Motor neuron (in vitro differentiated cells): Measurements from ENCODE around the gene CORO1A. TPM values are rescaled to one million over a fixed set of nuclear protein-coding genes. Genes with fewer than 3 reads are reported as not detected.
A peak's percentile ranks its signal among the peaks of the same experiment; 100 is the strongest.

Experiments used
- ATAC-seq, 8 experiments: fragments of 200-7000 bp; cut with Tn5 transposase; replicated peaks in 6 of 8; 2 replicates each; pipeline ENCODE4 v1.8.0; 2021; ENCODE audit warnings: mild to moderate bottlenecking in 8 of 8, moderate library complexity in 8 of 8
- H3K27ac ChIP-seq, 2 donors: fragments of 250-450 bp; sonication (Bioruptor Pico); 2 replicates each; pipeline ENCODE4 v1.9.0; 2021; ENCODE audit warnings: antibody characterized with exemption in 2 of 2, mild to moderate bottlenecking in 2 of 2, moderate library complexity in 1 of 2
- H3K4me1 ChIP-seq, 2 donors: fragments of 250-450 bp; sonication (Bioruptor Pico); replicated peaks in 1 of 2; 2 replicates each; pipeline ENCODE4 v1.6.1; 2021; ENCODE audit warnings: antibody characterized with exemption in 2 of 2, mild to moderate bottlenecking in 2 of 2, moderate library complexity in 1 of 2
- H3K4me3 ChIP-seq, 5 donors: fragments of 250-450 bp; sonication (Bioruptor Pico); 2 replicates each; pipeline ENCODE4 v1.9.0; 2021; ENCODE audit warnings: antibody characterized with exemption in 5 of 5, mild to moderate bottlenecking in 5 of 5, moderate library complexity in 4 of 5
- WGBS, 10 experiments: fragments of 450-650 bp; shearing (Covaris generic); methylation state at CpG; one replicate each; pipeline ENCODE4 v1.0.0; 2022; 5-methylcytosine and 5-hydroxymethylcytosine counted together
- in situ Hi-C, 9 experiments: fragments of 400-800 bp; cut with MboI; loops; one replicate each; pipeline ENCODE4 v1.15.0; 2021; ENCODE audit warnings: low sequenced_read_pairs in 9 of 9, low pct_unique_long_range_greater_than_20kb in 2 of 9; ENCODE audit not compliant: unreplicated experiment in 9 of 9
- total RNA-seq, 8 experiments: library from RNA; unstranded; fragments of 300-600 nt; gene quantifications; 2 replicates each; pipeline versions ENCODE4 v1.2.3 to v1.2.4, GENCODE V29; 2022

The CORO1A gene
- 10 to 100 TPM in 4 of 8 experiments, 1 to 10 TPM in 4; 1.3 to 19.9 (median 9.9) TPM for total RNA-seq

- in situ Hi-C loops: no loop called here
- Histone ChIP-seq H3K4me3 (peak within 1 kb of the TSS; percentile 46 to 83 (median 50)), H3K4me1 (peaks cover 11 to 17% of the 10 kb centered on the region in 2 donors), H3K27ac (peak within 1 kb of the TSS; percentile 44 to 62)
- WGBS, 10 experiments: no CpG with 5 or more reads among the region's 81 CpGs
- ATAC-seq: peak; percentile 90 to 96 (median 94)
Measured at GRCh38 chr16:30183233-30184095, at the start of gene CORO1A. CORO1A (plus strand) TSS chr16:30183602; CDS start chr16:30185210, 1,608 bp downstream.

- in situ Hi-C loops: no loop called here
- H3K4me3 ChIP-seq: no peak overlapping the region
- H3K27ac ChIP-seq: no peak overlapping the region
- no peaks in the 10 kb centered on the region for H3K4me1 ChIP-seq
- ATAC-seq: no peak
- 69 to 96% (median 87%) methylated on average over 2 to 11 of the region's 11 CpGs for WGBS, 10 experiments
Measured at GRCh38 chr16:30136971-30137605, 46.3 kb upstream of the CORO1A start.

- peak in 4 of 8 experiments; percentile 44 to 90 (median 74) for ATAC-seq
- Histone ChIP-seq H3K4me1 (no peaks in the 10 kb centered on the region), H3K27ac (no peak overlapping the region), H3K4me3 (no peak overlapping the region)
- in situ Hi-C loops: no loop called here
- WGBS, 10 experiments: 17 to 83% (median 60%) methylated on average over 1 to 6 of the region's 8 CpGs; no CpG with 5 or more reads in 5 of the 10 experiments
Measured at GRCh38 chr16:30137897-30138296, 45.5 kb upstream of the CORO1A start.

DNA sequence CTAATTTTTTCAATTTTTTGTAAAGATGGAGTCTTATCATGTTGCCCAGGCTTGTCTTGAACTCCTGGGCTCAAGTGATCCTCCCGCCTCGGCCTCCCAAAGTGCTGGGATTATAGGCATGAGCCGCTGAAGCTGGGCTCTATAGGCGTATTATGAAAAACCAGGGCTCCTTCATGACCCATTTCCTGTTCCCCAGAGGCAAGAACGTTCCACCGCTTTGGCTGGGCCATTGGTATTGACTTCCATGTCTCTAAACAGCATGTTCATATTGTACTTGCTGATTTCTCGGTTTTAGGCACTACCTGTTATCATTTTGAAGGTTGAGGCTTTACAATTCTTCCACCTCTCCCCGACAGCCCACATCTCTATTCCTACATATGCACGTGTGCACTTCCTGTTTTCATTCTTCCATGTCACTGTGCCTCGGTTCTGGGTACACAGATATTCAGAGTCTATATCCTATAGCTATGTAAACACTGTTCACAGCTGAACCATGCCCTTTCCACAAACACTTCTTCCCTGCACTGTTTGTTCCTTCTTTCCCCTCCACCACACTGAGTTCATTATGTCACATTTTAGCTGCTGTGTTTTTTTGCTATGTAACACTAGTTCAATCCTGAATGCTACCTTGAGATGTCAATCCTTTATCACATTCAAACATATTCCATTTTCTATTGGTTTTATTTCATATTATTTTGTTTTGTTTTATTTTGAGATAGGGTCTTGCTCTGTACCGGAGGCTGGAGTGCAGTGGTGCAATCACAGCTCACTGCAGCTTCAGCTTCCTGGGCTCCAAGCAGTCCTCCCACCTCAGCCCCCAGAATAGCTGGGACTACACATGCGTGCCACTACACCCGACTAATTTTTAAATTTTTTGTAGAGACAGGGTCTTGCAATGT lies 43.6 kb upstream of the CORO1A start:
- no peaks in the 10 kb centered on the region for H3K4me1 ChIP-seq
- in situ Hi-C loops: no loop called here
- H3K4me3 ChIP-seq: no peak overlapping the region
- WGBS, 10 experiments: 43 to 100% (median 73%) methylated on average over 1 to 10 of the region's 13 CpGs
- no peak for ATAC-seq
- H3K27ac ChIP-seq: no peak overlapping the region

- no peak for ATAC-seq
- H3K4me3 ChIP-seq: no peak overlapping the region
- H3K4me1 ChIP-seq: no peaks in the 10 kb centered on the region
- H3K27ac ChIP-seq: no peak overlapping the region
- WGBS, 10 experiments: 90% methylated on average over 2 of the region's 2 CpGs; no CpG with 5 or more reads in 9 of the 10 experiments
- in situ Hi-C loops: no loop called here
Measured at GRCh38 chr16:30141750-30142149, 41.7 kb upstream of the CORO1A start.

DNA sequence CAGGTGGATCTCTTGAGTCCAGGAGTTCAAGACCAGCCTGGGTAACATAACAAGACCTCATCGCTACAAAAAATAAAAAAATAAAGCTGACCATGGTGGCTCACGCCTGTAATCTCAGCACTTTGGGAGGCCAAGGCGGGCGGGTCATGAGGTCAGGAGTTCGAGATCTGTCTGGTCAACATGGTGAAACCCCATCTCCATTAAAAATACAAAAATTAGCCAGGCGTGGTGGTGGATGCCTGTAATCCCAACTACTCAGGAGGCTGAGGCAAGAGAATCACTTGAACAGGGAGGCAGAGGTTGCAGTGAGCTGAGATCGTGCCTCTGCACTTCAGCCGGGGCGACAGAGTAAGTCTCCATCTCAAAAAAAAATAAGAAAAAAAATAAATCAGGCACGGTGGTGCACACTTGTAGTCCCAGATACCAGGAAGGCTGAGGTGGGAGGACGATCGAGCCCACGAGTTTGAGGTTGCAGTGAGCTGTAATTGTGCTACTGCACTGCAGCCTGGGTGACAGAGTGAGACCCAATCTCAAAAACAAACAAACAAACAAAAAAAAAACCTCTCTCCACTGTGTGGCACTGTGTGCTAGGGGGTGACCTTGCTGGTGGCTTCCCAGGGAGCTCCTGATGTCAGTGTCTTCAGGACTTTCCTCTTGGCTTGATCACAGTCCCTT lies 40.6 kb upstream of the CORO1A start:
- Histone ChIP-seq H3K4me1 (no peaks in the 10 kb centered on the region), H3K4me3 (no peak overlapping the region), H3K27ac (no peak overlapping the region)
- 17 to 82% (median 67%) methylated on average over 1 to 11 of the region's 13 CpGs; no CpG with 5 or more reads in 2 of the 10 experiments for WGBS, 10 experiments
- in situ Hi-C loops: no loop called here
- ATAC-seq: peak in 2 of 8 experiments; percentile 29 to 37

GRCh38 chr16:30143347-30143702 lies 40.1 kb upstream of the CORO1A start:
- Histone ChIP-seq H3K27ac (no peak overlapping the region), H3K4me3 (no peak overlapping the region), H3K4me1 (no peaks in the 10 kb centered on the region)
- 0 to 83% (median 46%) methylated on average over 1 to 2 of the region's 2 CpGs for WGBS, 10 experiments
- ATAC-seq: no peak
- in situ Hi-C loops: no loop called here

- no peak overlapping the region for H3K27ac ChIP-seq
- ATAC-seq: no peak
- no peak overlapping the region for H3K4me3 ChIP-seq
- no peaks in the 10 kb centered on the region for H3K4me1 ChIP-seq
- in situ Hi-C loops: no loop called here
Measured at GRCh38 chr16:30144017-30144416, 39.4 kb upstream of the CORO1A start.

GRCh38 chr16:30144917-30145316 lies 38.5 kb upstream of the CORO1A start:
- H3K4me1 ChIP-seq: no peaks in the 10 kb centered on the region
- no peak for ATAC-seq
- no peak overlapping the region for H3K4me3 ChIP-seq
- H3K27ac ChIP-seq: no peak overlapping the region
- 0 to 100% (median 20%) methylated on average over 1 of the region's 1 CpG; no CpG with 5 or more reads in 4 of the 10 experiments for WGBS, 10 experiments
- in situ Hi-C loops: no loop called here

GRCh38 chr16:30145657-30146056 lies 37.7 kb upstream of the CORO1A start:
- no peak overlapping the region for H3K27ac ChIP-seq
- ATAC-seq: no peak
- no peaks in the 10 kb centered on the region for H3K4me1 ChIP-seq
- 0 to 100% (median 60%) methylated on average over 1 of the region's 1 CpG; no CpG with 5 or more reads in 1 of the 10 experiments for WGBS, 10 experiments
- in situ Hi-C loops: no loop called here
- no peak overlapping the region for H3K4me3 ChIP-seq

DNA sequence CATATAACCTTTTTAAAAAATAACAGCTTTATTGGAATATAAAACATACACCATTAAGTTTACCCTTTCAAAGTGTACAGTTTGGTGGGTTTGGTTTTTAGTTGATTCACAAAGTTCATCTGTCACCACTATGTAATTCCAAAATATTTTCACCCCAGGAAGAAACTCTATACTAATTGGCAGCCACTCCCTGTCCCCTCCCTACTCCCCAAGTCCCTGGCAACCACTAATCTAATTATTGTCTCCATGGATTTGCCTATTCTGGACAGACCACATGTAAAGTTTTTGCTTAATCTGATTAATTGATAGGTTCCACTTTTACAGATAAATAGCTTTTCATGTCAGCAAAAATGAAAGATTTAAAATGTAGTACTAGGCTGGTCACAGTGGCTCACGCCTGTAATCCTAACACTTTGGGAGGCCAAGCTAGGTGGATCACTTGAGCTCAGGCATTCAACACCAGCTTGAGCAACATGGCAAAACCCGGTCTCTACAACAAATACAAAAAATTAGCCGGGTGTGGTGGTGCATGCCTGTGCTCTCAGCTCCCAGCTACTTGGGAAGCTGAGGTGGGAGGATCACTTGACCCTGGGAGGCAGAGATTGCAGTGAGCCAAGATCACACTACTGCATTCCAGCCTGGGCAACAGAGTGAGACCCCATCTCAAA lies 35.4 kb upstream of the CORO1A start:
- 58 to 100% (median 85%) methylated on average over 1 to 2 of the region's 3 CpGs; no CpG with 5 or more reads in 4 of the 10 experiments for WGBS, 10 experiments
- H3K4me1 ChIP-seq: no peaks in the 10 kb centered on the region
- in situ Hi-C loops: no loop called here
- no peak overlapping the region for H3K4me3 ChIP-seq
- ATAC-seq: no peak
- no peak overlapping the region for H3K27ac ChIP-seq

DNA sequence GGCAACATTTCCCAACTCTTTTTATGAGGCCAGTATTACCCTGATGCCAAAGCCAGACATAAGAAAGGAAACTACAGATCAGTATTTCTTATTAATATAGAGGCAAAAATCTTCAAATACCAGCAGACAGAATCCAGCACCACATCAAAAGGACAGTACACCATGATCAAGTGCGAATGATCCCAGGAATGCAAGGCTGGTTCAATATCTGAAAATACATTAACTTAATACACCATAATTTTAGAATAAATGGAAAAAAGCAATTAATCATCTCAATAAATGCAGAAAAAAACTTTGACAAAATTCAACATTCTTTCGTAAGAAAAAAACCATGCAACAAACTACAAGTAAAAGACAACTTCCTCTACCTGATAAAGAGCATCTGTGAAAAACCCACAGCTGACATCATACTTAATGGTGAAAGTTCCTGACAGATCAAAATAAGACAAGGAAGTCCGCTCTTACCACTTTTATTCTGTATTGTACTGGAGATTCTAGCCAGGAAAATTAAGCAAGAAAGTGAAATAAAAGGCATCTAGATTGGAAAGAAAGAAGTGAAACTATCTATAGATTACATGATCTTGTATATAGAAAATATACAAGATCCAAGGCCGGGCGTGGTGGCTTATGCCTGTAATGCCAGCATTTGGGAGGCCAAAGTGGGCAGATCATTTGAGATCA lies 34.0 kb upstream of the CORO1A start:
- Histone ChIP-seq H3K27ac (no peak overlapping the region), H3K4me1 (no peaks in the 10 kb centered on the region), H3K4me3 (no peak overlapping the region)
- in situ Hi-C loops: no loop called here
- 25 to 88% (median 72%) methylated on average over 2 to 5 of the region's 5 CpGs; no CpG with 5 or more reads in 1 of the 10 experiments for WGBS, 10 experiments
- no peak for ATAC-seq
